Peyer's patch (tissue), 4 donors: ENCODE measurements around the gene IFI27L1.

ENCODE experiments used
- CTCF ChIP-seq, 6 experiments: fragments of 450-650 bp in 4 of 6; fragments of 200-600 bp in 2 of 6; sonication (generic) in 1 of 6; IDR thresholded peaks; one replicate each; pipeline ENCODE4 v1.5.1; 2017 to 2019; ENCODE audit warnings: antibody characterized with exemption in 6 of 6, mild to moderate bottlenecking in 3 of 6, moderate library complexity in 1 of 6
- POLR2A ChIP-seq, 2 donors: fragments of 450-650 bp; IDR thresholded peaks; one replicate each; pipeline ENCODE4 v1.5.1; 2017; ENCODE audit warnings: antibody characterized with exemption in 2 of 2, mild to moderate bottlenecking in 2 of 2, moderate library complexity in 2 of 2

- TF ChIP-seq CTCF (IDR thresholded peaks at IDR 0.05) (no peak), POLR2A (IDR thresholded peaks at IDR 0.05) (no peak)
Observed at GRCh38 chr14:94074534-94074933, 6.6 kb upstream of the IFI27L1 start.
